ENCODE data around the gene PCDH10.
A peak's percentile ranks its signal among the peaks of the same experiment; 100 is the strongest.

Gene PCDH10, protein sequence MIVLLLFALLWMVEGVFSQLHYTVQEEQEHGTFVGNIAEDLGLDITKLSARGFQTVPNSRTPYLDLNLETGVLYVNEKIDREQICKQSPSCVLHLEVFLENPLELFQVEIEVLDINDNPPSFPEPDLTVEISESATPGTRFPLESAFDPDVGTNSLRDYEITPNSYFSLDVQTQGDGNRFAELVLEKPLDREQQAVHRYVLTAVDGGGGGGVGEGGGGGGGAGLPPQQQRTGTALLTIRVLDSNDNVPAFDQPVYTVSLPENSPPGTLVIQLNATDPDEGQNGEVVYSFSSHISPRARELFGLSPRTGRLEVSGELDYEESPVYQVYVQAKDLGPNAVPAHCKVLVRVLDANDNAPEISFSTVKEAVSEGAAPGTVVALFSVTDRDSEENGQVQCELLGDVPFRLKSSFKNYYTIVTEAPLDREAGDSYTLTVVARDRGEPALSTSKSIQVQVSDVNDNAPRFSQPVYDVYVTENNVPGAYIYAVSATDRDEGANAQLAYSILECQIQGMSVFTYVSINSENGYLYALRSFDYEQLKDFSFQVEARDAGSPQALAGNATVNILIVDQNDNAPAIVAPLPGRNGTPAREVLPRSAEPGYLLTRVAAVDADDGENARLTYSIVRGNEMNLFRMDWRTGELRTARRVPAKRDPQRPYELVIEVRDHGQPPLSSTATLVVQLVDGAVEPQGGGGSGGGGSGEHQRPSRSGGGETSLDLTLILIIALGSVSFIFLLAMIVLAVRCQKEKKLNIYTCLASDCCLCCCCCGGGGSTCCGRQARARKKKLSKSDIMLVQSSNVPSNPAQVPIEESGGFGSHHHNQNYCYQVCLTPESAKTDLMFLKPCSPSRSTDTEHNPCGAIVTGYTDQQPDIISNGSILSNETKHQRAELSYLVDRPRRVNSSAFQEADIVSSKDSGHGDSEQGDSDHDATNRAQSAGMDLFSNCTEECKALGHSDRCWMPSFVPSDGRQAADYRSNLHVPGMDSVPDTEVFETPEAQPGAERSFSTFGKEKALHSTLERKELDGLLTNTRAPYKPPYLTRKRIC

DNA sequence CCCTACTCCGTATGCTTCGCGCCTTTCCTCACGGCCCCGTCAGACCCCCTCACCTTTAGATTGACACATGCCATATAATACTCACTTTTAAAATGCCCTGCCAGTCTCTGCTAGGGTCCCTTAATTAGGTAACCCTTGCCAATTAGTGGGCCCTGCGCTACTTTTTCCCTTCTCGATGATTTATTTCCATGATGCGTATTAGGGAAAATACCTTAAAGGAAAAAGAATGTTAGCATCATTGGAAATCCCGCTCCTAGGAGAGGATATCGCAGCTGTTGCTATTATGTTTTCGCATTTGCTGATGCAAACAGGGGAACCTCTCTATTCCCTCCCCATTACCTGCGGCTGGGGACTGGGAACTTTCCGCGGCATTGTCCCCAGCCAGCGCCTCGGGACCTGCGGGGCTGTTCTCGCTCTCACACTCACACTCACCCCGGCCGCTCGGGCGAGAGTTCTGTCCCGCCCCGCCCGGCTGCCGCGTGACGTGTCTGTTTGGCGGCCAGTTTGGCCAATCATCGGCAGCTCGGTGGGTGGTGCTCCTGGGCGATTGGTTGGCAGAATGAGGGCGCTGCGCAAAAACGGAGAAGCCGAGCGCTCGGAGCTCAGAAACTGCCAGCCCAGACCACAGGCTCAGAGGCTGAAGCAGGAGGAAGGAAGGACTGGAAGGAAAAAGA lies at the start of gene PCDH10:
Gene PCDH10 (plus strand): TSS at position 605 of the 674 bp plus-strand sequence. CDS start 847 bp downstream, outside the sequence.
- DNase-seq (ENCODE audit: low read depth, low spot score), result peak; percentile 98

DNA sequence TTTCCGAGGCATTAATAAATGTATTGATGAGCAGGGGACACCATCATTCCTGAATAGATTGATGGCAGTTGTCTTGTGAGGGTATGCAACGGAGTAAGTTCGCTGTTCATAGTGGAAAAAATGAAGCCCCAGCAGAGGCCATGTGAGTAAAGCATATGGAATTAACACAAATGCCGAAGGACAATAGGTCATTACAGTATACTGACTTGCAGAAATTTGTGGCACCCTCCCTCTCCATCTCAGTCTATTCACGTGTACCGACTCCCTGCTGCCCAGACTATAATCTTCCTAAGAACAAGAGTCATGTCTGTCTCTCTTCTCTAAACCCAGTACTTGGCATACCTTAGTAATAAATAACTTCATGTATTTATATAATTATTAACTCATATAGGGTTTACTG lies 47.1 kb upstream of the PCDH10 start:
- no peak for DNase-seq (ENCODE audit: low read depth, low spot score)

DNA sequence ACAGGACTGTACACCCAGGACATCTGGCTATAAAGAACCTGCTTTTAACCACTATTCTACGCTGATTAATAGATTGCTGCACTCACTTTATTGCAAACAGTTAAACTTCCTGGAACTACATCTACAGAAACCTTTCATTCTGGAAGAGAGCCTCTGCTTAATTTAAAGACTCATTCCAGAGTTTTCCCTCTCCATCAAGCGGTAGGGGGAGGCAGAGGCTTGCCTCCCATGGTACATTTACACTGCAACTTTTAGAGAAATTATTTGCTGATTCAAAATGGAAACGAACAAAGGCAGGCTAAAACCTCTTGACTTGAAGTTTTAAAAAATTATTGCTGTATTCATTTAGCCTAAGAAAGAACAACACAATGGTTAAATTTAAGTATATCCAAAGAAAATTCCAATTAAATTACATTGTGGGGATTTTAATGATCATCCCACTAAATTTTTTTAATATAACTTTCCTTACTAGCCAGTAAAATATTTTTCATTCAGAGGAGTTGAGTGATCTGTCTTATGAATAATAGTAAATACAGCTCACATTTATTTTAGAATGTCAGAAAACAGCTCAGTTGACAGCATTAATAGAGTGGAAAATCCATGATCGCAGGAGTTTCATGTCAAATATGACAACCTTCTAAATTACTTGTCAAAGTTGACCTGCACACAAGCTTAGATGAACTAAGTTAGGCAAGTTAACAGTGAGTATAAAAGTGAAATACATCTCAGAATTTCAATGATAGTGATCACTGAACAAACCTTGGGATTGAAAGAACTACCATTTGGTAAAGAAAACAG lies 46.3 kb upstream of the PCDH10 start:
- no peak for DNase-seq (ENCODE audit: low read depth, low spot score)

DNA sequence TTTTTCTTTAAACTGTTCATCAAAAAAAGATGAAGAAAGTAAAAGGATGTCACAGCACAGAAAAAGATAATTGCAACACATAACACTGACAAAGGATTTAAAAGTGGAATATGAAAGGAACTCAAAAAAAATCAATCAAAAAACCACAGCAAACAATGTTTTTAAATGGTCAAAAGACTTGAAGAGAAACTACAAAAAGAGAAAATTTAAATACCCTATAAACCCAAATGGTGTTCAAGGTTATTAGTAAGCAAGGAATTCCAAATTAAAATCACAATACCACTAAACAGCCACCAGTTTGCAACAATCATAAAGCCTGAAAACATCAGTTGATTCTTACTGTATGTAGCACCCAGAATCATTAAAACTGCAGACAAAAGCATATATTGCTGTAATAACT lies 36.5 kb upstream of the PCDH10 start:
- no peak for DNase-seq (ENCODE audit: low read depth, low spot score)

DNA sequence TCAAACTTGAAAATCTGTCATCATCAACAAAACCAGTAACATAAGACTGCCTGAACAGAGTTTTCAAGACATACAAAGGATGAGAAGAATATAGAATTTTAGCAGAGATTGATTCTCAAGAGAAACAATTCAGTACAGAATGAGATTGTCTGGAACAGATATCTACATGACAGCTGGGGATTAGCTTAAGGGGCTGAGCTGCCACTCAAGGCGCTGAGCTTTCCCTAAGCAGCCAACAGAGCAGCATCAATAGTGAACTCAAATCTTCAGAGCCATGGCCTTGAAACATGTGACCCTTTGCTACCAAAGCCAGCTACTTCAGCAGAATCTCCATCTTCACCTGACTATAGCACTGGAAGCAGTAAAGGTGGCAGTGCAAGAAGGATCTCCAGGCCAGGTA lies 24.3 kb upstream of the PCDH10 start:
- no peak for DNase-seq (ENCODE audit: low read depth, low spot score)

DNA sequence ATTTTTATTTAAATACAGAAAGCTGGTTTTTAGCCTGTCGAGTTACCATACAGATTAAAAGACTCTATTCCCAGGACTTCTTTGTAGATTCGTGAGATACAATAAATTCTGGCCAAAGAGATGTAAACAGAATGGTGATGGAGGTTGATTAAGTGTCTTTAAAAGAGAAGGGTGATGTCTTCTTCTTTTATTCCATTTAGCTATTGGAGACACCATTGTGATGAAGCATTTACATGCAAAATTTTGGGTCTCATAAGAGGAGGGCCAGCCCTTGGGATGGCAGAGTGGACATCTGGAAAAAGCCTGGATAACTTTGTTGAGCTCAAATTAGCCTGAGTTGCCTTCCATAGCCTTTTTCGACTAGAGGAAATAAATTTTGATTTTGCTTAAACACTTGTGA lies 21.6 kb upstream of the PCDH10 start:
- no peak for DNase-seq (ENCODE audit: low read depth, low spot score)

DNA sequence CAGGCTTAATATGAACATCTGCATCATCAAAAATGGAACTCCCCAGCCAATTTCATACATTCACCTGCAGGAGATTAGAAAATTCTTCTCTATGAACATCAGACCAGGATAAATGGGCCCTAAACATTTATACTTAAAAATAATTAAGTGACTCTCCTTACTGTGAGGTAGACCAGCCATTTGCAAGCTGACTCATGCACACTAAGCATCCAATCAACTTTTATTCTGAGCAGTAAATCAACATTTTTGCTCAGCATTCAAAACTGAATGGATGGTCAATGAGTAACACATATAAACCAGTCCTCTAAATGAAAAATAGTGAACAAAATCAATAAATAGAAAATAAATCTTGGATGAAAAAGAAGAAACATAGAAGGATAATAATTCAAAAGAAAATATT lies 19.9 kb upstream of the PCDH10 start:
- DNase-seq (ENCODE audit: low read depth, low spot score), result no peak

DNA sequence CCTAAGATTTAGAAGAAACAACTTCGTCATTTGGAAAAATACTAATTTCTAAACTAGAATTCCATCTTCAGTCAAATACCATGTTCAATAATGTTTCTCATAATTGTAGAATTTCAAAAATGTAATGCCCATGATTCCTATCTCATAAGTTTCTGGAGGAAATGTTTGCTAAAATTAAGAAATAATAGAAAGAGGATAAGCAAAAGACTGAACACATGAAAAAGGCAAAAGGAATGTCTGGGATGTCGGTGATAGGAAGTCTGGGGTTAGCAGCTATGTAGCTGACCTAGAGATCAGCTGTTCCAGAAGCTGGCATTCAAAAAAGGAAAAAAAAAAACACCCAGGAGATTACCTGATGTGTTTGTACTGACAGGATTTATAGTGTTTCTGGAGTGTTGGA lies 18.9 kb upstream of the PCDH10 start:
- DNase-seq (ENCODE audit: low read depth, low spot score), result no peak

DNA sequence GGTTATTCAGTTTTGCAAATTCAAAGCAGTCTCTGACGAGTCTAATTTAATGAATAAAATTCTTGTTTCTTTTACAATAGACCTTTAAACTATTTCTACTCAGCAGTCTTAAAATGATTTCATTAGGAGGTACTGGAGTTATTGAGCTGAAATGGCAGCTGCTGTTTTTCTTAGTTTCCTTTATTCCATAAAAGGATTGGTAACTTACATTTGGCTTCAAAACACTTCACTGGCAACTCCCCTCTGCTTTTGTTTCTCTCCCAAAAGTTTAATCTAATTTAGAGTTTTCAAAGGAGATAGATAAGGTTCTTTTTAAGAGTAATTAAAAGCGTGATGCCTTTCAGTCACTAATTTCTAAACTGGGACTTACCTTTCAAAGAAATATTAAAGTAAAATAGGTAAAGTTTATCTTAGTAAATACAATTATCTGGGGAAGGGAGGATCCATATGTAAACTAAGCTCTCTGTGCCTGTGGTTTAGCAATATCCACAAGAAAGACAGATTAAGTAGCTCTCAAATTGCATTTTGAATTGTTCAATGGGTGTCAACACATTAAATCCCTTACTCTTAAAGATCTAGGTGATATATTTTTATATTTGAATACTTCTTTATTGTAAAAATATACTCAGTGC lies 17.1 kb upstream of the PCDH10 start:
- DNase-seq (ENCODE audit: low read depth, low spot score), result no peak

DNA sequence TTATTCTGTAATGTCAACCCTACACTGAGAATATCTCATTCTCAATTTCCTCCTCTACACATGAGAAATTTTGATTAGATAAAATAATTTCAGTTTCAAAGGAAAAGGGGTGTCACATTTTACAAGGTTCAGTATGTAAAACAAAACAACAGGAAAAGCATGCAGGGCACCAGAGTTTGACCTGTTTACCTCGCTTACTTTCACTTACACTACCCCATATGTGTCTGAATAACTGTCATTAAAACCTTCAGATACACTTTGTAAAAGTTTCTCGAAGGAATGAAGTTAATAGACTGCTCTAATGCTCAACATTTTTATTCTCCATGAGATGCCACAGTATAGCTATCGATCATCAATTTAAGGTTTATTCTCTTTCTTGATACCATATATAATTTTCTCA lies 12.3 kb upstream of the PCDH10 start:
- DNase-seq (ENCODE audit: low read depth, low spot score), result no peak

DNA sequence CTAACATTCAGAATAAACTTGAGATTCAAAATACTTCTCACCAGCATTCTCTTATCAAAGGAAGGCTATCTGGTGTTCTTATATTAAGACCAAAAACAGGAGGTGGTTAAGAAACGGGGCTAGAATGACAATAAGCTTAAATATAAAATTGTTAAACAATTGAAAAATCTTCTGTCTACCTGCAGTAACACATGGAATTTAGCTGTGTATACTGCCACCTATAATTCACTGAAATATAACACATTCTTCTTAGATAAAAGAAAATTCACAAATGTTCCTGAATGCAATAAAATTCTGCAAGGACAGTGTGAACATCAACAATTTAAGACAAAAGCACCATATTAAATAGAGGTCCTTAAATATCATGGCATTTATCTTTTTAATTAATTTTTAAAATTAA lies 11.5 kb upstream of the PCDH10 start:
- no peak for DNase-seq (ENCODE audit: low read depth, low spot score)

DNA sequence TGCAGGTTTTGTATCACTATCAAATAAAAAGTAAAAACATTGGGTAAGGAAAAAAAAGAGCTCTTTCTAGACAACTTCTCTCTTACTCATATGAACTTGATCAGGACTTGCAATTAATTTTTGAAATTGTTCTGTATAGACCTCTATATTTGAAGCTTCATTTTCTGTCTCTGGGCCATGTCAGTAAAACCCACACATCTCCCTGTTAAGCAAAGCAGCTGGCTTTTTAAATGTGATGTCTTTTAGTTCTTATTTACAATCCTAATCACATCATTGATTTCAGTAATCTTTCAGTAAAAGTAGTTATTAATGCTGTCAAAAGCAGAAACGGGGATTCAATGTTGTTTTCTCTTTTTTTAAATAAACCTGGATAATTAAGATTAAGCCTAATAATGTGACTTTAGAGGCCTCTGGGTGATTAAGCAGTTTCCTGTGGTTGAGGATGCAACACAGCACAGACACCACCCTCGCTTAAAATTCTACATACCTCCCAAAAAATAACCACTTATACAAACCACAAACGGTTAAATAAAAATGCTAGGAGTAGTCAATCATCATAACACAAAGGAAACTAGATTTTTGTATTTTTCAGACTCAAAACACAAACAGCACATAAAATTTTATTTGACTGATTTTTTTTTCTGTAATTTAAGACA lies 5.2 kb upstream of the PCDH10 start:
- no peak for DNase-seq (ENCODE audit: low read depth, low spot score)

DNA sequence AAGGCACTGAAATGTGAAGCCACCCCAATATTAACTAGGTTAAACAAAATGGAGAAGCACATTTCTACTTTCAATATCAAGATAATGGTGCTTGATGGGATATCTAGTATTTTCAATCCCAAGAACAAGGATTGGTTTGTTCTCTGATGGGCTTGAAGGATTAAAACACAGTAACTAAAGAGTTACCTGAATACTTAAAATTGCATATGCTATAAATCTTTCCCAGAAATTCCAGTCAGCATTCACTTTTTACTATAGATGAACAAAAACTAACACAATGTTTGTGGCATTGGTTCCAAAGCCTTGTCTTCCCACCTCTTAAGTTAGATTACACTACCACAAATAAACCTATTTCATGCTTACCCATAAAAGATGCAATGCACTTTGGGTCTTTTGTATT lies 3.9 kb upstream of the PCDH10 start:
- DNase-seq (ENCODE audit: low read depth, low spot score), result no peak

DNA sequence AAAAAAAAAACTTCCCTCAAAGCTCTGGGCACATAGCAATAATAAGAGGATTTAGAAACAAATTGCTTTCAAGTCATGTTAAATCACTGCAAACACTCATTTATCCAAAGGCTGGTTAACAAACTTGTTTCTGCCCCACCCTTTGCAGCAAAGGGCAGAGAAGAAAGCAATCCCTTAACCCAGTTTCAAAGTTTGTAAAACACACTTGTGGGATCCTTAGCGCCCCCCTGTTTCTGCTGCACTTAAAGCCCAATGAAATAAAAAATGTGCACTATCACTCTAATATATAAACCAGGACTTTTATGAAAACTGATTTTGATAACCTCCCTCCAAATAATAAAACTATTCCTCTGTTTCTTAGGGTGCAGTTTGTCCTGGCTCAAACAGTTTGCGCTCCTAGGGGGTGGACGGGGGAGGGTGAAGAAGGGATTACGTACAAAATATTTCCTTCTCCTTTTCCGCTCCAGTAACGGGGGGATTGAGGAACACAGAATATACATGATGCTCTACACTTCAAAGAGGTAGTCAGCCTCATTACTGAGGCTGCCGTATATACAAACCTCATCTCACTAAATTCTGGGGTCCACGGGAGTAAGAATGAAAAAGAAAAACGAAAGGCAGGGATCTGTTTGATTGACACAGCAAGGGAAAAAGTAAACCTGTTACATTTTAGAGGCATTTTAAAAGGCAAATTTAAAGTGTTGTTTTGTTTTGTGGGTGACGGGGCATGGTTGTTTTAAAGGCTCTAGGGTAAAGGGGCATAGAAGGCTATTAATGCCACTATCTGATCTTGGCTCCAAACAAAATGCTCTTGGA lies 3.1 kb upstream of the PCDH10 start:
- DNase-seq (ENCODE audit: low read depth, low spot score), result no peak

DNA sequence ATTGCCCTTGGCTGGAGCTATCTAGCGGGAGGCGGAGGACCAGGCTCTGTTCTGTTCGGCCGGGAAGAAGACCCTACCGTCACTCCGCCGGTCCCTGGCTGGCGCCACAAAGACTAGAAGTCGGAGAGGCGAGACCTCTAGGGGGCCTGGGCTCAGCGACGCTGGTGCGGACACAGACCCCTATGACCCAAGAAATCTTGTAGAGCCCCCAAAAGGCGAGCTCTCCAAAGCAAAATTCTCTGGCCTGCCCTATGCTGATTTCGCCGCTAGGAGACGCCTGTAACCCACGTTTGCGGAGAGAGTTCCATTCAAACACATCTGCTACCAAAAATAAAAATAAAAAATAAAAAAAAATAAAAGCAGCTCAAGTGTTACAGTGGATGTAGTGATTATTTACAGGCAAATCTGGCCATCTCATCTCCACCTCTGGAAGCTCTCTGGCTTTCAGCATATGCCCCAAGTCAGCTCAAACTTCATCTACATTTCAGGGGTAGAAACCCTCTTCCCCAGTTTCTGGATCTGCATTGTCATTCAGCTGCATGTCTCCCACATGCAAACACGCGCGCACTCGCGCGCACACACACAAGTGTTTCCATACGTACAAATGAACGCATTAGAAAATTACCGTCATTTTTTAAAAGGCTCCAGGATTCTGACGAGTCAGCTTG lies 2.4 kb upstream of the PCDH10 start:
- DNase-seq (ENCODE audit: low read depth, low spot score), result peak; percentile 84

DNA sequence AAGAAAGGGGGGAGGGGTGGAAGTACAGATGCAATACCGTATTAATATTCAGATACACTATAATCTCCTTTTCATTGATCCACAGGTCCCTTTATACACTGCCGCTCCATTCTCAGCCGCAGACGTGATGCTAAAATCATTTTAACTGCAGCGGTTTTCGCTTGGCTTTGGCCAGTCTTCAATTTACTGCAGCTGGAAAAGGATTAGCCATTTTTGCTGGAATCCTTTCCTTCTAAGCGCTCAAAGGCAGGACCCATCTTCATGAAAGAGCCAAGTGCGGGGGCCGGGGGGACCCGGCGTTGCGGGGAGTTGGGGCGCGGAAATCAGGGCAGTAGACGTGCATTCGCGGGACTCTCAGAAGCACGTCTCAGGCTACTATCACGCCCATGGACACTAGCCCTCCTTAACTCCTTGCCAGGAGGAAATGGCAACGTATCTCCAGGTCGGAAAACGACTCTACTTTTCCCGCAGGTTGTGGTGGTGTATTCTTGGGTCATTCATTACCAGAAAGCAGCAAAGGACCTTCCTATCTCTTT lies 1.7 kb upstream of the PCDH10 start:
- no peak for DNase-seq (ENCODE audit: low read depth, low spot score)

DNA sequence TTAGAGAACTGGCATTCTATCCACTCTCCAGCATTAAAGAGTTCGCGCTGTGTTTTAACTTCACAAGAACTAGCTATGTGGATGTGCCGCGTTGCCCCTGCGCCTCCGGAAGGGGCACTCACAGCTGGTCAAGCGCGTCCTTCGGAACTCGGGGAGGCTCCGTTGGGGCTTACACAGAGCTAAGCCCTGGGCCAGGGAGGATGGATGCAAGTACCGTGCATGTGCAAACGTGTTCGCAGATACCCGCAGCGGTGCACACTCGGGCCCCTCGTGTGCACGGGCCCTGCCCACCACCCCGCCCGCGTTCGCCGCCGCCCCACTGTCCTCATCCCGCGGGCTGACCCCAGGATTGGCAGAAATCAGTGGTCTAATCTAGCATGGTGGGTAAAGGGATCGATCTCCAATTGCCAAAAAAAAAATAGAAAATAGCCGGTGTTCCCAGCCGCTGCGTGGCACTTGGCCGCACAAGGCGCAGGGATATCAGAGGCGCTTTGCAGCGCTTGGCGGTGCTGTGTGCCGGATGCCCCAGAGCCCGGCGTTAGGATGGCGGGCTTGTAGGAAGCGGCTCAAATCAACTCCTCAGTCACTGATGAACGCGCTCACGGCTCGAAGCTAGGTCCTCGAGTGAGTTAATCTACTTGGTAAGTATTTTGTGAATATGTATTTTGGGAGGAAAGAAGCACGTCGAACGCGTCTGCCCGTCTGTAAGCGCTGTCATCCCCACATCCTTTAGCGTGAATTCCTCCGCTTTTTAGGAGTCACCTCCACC lies 989 bp upstream of the PCDH10 start:
- peak; percentile 68 for DNase-seq (ENCODE audit: low read depth, low spot score)

DNA sequence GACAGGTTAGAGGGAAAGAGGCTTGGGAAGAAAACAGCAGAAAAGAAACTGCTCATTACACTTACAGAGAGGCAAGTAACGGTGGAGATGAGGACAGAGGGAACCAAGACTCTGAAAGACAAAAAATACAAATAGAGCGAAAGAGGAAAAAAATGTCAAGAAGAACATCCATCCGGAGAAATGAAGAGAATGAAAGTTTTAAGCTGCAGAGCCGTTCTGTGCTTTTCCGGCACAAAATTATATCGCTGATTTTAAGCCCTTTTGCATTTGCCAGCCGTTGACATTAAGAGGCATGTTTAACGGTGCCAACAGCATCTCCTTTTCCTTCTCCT lies 236 bp downstream of the PCDH10 start:
- no peak for DNase-seq (ENCODE audit: low read depth, low spot score)

All from ELF-1 (cell line).